NK-92 treated with Interleukin-12 subunit alpha and Interleukin-12 subunit beta, amount 100 ng/mL, for 24 hours (cell line): ENCODE data around the gene ATP5F1D.

Experiments
- DNase-seq: peaks from one replicate; lab custom pipeline; 2025; lab: John Stamatoyannopoulos, UW

Gene ATP5F1D

DNA sequence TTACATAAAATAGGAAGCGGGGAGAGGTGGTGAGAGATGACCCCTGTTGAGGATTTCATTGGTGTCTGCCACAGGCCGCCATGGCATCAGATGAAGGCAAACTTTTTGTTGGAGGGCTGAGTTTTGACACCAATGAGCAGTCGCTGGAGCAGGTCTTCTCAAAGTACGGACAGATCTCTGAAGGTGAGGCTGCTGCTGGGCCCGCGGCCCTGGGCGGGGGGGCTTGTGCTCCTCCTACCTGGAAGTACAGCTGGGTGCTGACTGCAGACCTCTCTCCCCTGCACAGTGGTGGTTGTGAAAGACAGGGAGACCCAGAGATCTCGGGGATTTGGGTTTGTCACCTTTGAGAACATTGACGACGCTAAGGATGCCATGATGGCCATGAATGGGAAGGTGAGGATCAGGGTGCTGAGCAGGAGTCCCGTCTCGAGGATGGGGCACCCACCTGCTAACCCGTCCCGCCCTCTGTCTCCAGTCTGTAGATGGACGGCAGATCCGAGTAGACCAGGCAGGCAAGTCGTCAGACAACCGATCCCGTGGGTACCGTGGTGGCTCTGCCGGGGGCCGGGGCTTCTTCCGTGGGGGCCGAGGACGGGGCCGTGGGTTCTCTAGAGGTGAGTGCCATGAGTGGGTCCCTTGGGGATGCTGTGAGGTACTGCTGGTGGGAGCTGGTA lies 29.4 kb downstream of the ATP5F1D start:
- no peak for DNase-seq

DNA sequence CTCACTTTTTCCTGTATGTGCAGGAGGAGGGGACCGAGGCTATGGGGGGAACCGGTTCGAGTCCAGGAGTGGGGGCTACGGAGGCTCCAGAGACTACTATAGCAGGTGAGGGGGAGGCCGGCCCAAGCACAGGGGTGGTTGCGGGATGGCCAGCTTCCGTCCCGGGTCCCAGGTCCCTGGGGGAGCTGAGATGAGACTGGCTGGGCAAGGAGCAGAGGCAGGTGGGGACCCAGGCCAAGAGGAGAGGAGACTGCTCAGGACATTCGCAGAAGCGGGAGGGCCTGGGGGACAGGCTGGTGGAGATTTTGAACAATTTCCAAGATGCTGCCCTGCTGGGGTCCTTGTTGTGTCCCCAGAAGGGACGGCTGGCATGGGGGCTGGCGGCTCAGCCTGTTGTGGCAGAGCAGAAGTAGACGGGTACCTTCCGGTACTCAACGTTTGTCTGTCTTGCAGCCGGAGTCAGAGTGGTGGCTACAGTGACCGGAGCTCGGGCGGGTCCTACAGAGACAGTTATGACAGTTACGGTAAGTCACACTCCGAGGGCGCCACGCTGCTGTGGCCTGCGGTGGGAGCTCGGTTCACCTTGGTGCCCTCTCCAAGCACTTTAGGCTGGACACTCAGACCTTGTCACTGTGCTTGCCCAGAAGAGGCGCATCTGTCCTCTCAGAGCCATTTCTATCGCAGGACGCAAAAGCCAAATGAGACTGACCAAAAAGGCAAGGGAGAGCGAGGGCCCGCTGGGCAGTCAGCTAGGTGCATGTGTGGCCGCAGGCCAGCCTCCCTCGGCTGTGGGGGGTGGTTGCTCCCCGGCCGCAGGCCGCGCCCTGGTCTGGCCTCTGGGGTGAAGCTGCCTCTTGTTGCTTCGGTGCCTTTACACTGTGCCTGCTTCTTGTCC lies 30.2 kb downstream of the ATP5F1D start:
- DNase-seq = no peak

DNA sequence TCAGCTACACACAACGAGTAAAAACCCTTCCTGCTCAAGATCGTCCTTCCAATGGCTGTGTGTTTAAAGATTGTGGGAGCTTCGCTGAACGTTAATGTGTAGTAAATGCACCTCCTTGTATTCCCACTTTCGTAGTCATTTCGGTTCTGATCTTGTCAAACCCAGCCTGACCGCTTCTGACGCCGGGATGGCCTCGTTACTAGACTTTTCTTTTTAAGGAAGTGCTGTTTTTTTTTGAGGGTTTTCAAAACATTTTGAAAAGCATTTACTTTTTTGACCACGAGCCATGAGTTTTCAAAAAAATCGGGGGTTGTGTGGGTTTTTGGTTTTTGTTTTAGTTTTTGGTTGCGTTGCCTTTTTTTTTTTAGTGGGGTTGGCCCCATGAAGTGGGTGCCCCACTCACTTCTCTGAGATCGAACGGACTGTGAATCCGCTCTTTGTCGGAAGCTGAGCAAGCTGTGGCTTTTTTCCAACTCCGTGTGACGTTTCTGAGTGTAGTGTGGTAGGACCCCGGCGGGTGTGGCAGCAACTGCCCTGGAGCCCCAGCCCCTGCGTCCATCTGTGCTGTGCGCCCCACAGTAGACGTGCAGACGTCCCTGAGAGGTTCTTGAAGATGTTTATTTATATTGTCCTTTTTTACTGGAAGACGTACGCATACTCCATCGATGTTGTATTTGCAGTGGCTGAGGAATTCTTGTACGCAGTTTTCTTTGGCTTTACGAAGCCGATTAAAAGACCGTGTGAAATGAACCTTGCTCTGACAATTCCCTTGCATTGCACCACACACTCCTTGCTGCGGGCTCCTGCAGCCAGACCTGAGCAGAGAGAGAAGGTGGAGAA lies 31.1 kb downstream of the ATP5F1D start:
- no peak for DNase-seq

DNA sequence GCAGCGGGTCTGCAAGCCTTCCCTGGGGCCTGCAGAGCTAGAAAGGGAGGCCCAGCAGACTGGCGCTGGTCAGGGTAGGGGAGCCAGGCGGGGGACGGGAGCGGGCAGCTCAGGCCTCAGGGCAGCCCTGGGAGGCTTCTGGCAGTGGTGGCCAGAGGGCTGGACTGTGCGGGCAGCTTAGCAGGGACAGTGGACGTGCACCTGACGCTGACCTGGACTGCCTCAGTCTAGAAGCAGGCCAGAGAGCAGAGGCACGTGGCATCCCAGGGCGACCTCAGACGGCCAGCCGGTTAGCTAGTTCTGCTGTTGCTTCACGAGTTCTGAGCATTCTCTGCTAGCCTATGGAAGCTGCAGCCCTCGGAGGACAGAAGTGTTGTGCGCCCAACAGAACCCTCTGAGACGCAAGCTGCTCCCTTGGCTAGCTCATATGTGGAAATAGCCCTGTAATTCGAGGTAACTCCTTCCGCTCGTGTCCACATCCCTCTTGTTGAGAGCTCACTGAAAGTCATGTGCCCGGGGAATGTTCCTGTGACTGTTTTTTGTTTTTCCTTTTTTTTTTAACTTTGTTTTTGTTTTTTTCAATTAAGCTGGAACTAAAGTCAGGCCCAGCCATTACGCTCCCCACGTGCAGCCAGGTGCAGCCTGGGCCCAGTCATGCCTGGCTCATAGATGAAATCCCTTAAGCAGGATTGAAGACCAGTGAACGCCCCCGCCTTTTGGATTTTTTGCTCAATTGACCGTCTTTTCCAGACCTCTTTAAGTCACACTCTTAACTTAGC lies 31.9 kb downstream of the ATP5F1D start:
- no peak for DNase-seq

DNA sequence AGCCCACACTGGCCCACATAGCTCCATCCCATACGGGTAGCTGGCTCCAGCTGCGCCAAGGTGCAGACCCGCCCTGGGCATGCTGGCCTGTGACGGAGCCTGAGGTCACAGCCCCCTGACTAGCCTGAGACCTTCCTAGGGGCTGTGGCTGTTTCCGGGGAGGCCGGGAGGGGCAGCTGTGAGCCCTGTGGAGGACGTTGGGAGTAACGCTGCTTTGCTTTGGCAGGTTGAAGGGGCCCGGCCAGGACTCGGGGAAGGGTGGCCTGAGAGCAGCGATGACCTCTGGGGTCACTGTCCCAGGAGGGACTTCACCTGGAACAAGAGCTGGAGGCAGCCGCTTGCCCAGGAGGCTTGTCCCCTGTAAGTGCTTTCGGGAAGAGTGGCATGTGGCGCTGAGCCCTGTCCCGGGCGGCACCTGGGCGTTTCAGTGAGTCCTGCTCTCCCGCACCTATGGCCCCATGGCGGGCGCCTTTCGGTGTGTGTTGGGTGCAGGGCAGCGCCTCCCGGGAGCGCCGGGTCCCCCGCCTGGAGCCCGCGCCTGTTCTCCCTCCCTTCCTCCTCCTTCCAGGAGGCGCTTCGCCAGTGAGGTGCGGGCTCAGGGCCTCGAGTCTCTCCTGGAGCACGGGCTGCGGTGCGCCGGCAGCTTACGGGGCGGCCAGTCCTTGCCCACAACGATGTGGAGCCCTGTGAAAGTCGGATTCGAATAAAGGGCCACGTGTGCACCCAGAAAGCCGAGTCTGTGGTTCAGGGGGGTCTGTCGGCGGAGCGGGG lies 32.7 kb downstream of the ATP5F1D start:
- no peak for DNase-seq

DNA sequence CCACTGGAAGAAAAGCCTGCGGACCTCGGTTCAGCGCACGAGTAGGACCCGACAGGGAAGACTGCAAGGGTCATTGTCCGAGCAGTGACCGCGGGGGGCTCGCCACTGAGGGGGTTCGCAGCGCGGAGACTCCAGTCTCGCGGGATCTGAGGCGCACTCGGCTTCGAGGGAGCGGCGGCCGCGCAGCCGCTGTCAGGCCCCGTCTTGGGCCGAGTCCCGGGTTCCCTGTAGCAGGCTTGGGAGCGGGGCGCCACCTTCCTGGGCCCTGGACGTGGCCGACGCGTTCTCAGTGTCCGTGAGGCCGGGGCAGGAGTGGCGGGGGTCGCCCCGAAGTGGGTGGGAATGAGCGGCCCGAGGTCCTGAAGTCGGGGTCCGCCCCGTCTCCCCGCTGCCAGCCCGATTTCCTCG lies 33.3 kb downstream of the ATP5F1D start:
- no peak for DNase-seq

DNA sequence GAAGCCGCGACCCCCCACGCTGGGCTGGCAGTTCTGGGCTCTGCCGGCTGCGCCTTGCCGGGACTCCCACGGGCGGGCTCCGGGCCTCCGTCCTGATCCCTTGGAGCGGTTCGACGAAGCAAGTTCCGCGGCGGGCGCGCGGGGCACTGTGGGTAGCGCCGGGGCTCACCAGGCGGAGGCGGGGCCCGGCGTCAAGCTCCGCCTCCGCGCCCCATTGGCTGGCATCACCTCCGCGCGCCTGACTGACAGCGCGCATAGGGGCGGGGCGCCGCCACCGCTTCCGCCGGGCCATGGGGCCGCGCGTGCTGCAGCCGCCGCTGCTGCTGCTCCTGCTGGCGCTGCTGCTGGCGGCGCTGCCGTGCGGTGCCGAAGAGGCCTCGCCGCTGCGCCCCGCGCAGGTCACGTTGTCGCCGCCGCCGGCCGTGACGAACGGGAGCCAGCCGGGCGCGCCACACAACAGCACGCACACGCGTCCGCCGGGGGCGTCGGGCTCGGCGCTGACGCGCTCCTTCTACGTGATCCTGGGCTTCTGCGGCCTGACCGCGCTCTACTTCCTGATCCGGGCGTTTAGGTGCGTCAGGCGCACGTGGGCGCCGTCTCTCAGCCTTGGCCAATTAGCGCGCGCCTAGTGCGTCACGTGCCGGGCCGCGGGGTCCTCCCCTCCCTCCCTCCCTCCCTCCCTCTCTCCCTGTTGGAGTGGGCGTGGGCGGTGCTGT lies 33.9 kb downstream of the ATP5F1D start, which contains the start of gene FAM174C:
Gene FAM174C (plus strand): TSS at position 271 of the 716 bp plus-strand sequence. CDS start 20 bp downstream, at position 291.
- peak; percentile 98 for DNase-seq

DNA sequence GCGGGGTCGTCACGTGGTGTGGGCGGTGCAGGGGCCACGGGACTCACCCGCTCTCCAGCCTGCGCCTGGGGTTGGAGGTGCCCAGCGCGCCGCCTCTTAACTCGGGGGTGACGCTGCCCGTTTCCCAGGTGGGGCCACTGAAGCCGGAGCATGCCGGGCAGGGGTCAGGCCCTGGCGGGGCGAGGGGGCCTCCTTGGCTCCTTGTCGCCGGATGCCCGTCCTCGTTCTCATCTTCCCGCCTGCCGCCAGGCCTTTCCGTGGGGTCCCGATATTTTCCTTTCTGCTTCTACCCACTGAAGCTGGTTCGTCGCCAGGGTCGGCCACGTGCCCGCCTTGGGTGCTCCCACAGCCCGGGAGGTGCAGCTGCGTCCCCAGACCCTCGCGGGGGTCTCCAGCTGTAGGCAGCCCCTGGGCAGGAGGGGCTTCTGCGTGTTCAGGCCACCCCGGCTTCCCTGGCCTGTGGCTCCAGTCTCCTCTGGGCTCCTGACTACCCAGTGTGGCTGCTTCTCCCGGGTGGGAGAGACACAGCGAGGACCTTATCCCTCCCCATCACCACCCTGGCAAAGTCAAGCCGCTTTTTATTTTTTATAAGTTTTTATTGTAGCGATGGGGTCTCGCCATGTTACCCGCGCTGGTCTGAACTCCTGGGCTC lies 34.6 kb downstream of the ATP5F1D start:
- no peak for DNase-seq

DNA sequence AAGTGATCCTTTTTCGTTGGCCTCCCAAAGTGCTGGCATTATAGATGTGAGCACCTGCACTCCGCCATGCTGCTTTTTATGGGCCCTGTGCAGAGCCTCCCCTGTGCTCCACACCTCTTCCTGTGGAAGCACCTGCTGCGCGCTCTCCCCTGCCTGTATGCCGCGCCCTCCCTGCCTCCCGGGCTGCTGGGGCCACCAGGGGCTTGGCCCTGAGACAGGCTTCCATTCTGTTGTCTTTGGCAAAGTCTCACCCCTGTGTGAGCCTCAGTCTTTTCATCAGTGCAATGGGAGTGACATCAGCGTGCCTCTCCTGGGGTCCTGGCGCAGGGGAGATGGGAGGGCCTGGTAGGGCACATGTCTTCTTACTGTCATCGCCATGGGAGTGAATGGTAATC lies 35.1 kb downstream of the ATP5F1D start:
- no peak for DNase-seq

DNA sequence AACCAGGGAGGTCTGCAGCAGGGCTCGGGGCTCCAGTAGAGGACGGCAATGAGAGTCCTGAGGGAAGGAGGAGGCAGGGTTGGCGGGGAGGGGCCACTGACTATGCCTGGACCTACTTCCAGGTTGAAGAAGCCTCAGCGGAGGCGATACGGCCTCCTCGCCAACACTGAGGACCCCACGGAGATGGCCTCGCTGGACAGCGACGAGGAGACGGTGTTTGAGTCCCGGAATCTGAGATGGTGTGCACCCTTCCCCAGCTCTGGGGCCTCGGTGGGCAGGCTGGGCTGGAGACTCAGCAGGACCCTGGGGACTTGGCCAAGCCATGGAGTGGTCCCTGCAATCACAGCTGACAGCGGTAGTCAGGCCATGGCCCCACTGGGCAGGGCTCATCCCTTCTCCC lies 35.5 kb downstream of the ATP5F1D start:
- no peak for DNase-seq

DNA sequence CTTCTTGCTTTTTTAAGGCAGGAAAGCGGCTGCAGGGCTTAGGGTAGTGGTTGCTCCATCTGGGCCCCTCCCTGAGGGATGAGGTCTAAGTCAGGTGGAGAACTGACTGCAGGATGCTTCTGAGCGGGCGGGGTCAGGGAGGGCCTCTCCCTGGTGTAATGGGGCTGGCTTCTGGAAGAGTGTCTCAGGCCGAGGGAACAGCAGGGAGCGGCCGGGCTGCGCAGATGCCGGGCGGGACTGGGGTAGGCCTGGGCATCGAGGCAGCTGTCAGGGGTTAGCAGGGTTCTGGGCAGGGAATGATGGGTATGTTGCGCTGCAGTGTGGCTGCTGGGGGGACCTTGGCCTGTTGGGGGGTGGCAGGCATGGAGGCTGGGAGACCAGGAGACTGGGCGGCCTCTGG lies 36.5 kb downstream of the ATP5F1D start:
- no peak for DNase-seq

DNA sequence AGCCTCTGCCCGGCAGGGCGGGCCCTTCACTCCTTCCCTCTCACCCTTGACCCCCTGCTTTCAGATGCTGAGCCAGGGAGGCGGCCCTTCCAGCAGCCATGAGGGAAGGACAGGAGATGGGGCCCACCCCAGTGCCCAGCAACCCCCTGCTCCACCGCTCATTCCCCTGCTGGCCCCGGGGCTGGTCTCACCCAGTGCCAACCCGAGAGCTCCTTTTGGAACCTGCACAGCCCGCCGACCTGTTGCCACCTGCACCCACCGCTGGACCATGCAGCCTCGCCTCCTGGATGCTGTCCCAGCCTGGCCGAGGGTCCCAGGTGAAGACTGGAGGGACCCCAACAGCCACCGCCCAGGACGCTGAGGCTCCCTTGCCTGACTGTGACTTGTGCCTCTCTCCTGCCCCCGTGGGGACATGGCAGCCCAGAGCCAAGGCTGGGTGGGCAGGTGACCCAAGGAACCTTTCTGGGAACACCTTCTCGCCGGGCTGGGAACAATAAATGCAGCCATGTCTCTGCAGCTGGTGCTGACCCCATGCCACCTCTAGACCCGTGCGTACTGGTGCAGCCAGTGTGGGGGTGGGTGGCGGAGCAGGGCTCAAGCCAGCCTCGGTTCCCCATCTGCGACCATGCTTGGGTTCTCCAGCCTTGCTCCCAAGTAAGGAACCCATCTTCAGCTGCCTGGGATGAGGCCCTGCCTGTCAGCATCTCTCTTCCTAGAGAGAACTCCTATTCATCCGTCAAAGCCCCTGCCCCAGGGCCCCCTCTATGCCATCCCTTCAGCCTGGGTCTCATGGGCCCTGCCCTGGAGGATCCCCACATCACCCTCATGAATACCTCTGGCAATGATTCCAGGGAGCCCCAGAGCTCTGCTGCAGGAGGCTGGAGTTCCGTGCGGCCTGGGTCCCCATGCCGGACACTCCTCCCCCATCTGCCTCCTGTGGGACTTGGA lies 37.4 kb downstream of the ATP5F1D start:
- no peak for DNase-seq

DNA sequence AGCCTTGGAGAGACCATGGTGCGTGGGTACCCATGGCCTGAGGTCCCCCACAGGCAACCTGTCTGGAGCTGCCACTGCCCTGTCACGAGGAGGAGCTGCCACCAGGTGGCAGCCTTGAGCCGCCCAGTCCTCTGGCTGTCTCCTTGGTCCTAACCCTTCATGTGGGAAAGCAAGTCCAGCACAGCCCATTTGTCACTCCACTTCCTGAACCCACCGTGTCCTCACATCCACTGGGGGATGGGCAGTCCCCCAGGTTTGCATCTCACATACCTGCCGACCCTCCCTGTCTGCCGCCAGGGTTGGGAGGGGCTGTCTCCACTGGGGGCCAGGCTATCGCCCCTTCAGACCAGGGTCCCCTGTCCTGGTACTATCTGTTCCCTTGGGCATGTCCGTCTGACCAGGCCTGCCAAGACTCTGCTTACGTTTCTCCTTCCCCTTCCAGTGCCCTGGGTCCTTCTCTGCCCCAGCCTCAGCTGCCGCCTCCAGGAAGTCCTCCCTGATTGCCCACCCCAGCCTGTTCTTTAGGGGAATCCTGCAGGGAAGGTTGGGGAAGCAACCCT lies 38.3 kb downstream of the ATP5F1D start:
- peak; percentile 51 for DNase-seq

DNA sequence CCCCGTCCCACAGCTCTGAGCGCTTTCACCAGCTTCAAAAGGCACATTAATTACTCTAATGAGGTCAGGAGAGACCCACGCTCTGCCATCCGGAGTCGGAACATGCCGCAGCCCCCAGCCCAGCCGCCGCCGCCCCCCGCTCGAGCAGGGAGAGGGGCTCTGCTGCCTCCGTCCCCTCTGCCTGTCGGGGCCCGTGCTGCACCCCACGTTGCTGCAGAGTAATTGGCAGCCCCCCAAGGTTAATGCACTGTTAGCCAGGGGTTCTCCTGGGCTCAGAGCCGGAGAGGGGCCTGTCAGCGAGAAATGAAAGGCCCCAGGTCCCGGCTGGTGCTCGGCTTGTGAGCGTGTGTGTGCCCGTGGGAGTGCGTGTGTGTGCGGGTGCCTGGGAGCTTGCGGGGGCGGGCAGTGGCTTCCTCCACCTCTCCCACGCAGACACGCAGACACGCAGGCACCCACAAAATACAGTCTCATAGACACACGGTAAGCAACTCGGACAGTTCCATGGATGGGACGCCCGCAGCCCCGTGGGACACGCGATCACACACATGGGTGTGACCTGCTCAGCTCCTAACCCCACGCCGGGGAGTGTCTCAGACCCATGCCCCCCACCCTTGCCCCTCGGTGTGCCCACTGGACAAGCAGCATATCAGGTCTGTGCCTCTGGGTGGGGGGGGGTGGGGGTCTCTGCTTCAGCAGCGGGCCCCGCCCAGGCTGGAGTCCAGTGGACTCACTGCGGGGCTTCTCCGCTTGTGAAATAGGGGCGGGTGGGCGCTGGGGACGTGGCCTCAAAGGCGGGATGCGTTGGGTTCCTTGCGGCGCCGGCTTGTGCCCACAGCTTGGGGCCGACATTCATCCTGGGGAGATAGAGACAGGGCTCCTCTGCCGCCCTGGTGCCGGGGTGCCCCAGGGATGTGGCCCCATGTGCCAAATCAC lies 39.4 kb downstream of the ATP5F1D start:
- no peak for DNase-seq

DNA sequence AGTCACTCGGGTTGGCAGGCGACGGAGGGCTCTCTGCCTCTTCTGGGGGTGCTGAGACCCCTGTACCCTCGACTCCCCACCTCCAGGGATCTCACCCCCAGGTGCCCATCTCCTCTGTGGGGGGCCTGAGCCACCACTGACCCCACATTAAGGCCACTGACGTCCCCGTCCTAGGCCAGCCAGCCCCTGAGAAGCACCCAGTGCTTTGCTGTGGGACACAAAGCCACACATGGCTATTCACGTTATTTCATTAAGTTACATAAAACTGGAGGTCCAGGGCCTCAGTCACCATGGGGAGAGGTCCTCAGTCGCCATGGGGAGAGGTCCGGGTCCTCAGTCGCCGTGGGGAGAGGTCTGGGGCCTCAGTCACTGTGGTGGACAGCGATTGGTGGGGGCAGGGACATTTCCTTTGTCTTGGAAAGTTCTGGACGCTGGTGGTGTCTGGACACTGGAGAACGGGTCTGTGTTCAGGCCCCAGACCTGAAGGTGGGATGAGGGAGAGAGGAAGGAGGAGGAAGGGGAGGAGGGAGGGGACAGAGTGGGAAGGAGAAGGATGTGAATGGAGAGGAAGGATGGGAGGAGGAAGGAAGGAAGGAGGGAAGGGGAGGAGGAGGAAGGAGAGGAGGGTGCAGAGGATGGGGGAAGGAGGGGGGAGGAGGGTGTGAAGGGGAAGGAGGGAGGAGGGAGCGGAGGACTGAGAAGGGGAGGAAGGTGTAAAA lies 40.2 kb downstream of the ATP5F1D start:
- DNase-seq = no peak

DNA sequence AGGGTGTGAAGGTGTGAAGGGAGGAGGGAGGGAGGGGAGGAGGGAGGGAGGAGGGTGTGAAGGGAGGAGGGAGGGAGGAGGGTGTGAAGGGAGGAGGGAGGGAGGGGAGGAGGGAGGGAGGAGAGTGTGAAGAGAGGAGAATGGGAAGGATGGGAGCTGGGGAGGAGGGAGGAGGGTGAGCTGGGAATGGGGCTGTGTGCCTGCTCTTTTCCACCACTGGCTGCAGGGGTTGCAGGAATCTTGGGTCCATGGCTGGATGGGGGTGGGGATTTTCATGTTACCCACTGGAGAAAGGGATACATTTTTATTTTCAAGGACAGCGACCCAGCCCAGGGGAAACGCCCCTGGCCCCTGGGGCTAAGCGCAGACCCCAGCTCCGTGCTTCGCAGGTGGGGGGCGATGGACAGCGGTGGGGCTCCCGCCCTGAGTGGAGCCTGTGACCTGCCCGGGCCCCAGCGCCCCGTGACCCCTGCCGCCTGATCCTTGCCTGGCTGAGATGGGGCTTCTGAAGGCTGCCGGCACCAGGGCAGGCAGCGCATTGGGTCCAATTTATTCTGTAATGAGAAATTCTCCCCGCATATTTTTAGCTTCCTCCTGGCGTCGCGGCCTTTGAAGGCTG lies 41.1 kb downstream of the ATP5F1D start:
- no peak for DNase-seq
